OCI-LY1 (cell line): ENCODE results near the gene UBAC1.

Experiments used
- H2AFZ ChIP-seq: fragments of 200-600 bp; sonication (generic), shearing (Covaris generic); 2 replicates; pipeline ENCODE4 v1.6.0; 2014; ENCODE audit warnings: antibody characterized with exemption, mild to moderate bottlenecking, low read length
- H3F3A ChIP-seq: fragments of 200-600 bp; sonication (generic), shearing (Covaris generic); 2 replicates; pipeline ENCODE4 v1.6.0; 2014; ENCODE audit warnings: mild to moderate bottlenecking, antibody characterized with exemption, low read length, moderate library complexity; ENCODE audit not compliant: insufficient read depth
- H3K27ac ChIP-seq: fragments of 200-600 bp; sonication (generic); 2 replicates; pipeline ENCODE4 v1.5.1; 2014; ENCODE audit warnings: low read length, mixed run types, mild to moderate bottlenecking, low read depth; ENCODE audit not compliant: poor library complexity, severe bottlenecking
- H3K27me3 ChIP-seq: fragments of 200-600 bp; sonication (generic); 2 replicates; pipeline ENCODE4 v1.6.0; 2014; ENCODE audit warnings: antibody characterized with exemption, mild to moderate bottlenecking, low read length, moderate library complexity; ENCODE audit not compliant: insufficient read depth
- H3K36me3 ChIP-seq: fragments of 200-600 bp; sonication (generic); 2 replicates; pipeline ENCODE4 v1.6.1; 2014; ENCODE audit warnings: mild to moderate bottlenecking, antibody characterized with exemption, low read length, moderate library complexity, mixed read lengths; ENCODE audit not compliant: insufficient read depth
- H3K4me1 ChIP-seq: fragments of 200-600 bp; sonication (generic); 2 replicates; pipeline ENCODE4 v1.5.1; 2014; ENCODE audit warnings: mild to moderate bottlenecking, low read length, moderate library complexity; ENCODE audit not compliant: insufficient read depth, severe bottlenecking
- H3K4me2 ChIP-seq: fragments of 200-600 bp; sonication (generic), shearing (Covaris generic); 2 replicates; pipeline ENCODE4 v1.6.1; 2014; ENCODE audit warnings: low read length
- H3K4me3 ChIP-seq: fragments of 200-600 bp; sonication (generic); 2 replicates; pipeline ENCODE4 v1.5.1; 2014; ENCODE audit warnings: low read length, low read depth, mild to moderate bottlenecking, mixed read lengths; ENCODE audit not compliant: poor library complexity, severe bottlenecking
- H3K79me2 ChIP-seq: fragments of 200-600 bp; shearing (Covaris generic); 2 replicates; pipeline ENCODE4 v1.6.1; 2016; ENCODE audit warnings: mixed run types, low read length, mixed read lengths; ENCODE audit not compliant: insufficient read depth
- H3K9ac ChIP-seq: fragments of 200-600 bp; sonication (generic), shearing (Covaris generic); 2 replicates; pipeline ENCODE4 v1.6.1; 2014; ENCODE audit warnings: mild to moderate bottlenecking, low read length, mixed read lengths
- H3K9me2 ChIP-seq: fragments of 200-600 bp; sonication (generic), shearing (Covaris generic); 2 replicates; pipeline ENCODE4 v1.6.1; 2014; ENCODE audit warnings: low read depth, mild to moderate bottlenecking, low read length, mixed read lengths
- H3K9me3 ChIP-seq: fragments of 200-600 bp; shearing (Covaris generic); 2 replicates; pipeline ENCODE4 v1.6.1; 2014; ENCODE audit warnings: low read length, mixed read lengths
- H4K20me1 ChIP-seq: fragments of 200-600 bp; sonication (generic), shearing (Covaris generic); 2 replicates; pipeline ENCODE4 v1.6.0; 2016; ENCODE audit warnings: mild to moderate bottlenecking, low read length; ENCODE audit not compliant: insufficient read depth
- CTCF ChIP-seq: fragments of 200-600 bp; sonication (generic), shearing (Covaris generic); IDR thresholded peaks from 2 replicates; pipeline ENCODE4 v1.5.1; 2017; ENCODE audit warnings: mild to moderate bottlenecking, antibody characterized with exemption, low read length, moderate library complexity, mixed read lengths
- EZH2 ChIP-seq: fragments of 200-600 bp; sonication (generic), shearing (Covaris generic); IDR thresholded peaks from 2 replicates; pipeline ENCODE4 v1.8.0; 2017; ENCODE audit warnings: borderline replicate concordance, mixed run types, mild to moderate bottlenecking, antibody characterized with exemption, low read length, moderate library complexity, mixed read lengths

UBAC1 gene

DNA sequence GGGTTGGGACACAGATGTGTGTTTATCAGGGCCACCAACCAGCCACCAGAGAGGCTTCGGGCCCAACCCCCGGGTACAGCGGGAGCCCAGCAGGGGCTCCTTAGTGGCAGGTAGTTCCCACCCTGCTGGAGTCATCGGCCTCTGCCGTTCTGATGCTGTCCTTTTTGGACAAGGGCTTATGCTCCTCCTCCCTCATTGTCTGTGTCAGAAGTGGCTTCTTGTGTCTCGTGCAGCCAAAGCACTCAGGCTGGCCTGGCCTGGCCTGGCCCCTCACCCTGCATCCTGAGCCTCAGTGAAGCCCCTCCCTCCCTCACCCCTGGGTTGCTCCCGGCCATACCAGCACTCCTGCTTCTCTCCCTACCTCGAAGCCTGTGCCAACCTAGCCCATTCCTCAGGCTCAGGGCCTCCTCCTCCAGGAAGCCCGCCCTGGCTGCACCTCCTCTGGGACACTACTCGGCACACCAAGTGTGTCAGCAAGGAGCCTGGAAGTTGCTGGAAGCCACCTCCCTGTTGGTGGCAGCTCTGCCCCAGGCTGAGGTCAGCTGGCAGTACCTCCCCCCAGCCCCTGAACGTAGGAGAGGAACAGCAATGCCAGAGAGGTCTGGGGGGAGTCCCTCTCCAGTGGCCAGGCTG, 4.1 kb upstream of the UBAC1 start:
- H3K9me2 ChIP-seq = no peaks in the 10 kb centered on the region
- H3K9me3 ChIP-seq = no peaks in the 10 kb centered on the region
- H2AFZ ChIP-seq = no peak overlapping the region
- no peak overlapping the region for H3K9ac ChIP-seq
- no peaks in the 10 kb centered on the region for H4K20me1 ChIP-seq
- no peak overlapping the region for H3K4me2 ChIP-seq
- H3K36me3 ChIP-seq = no peaks in the 10 kb centered on the region
- no peak overlapping the region for H3K27ac ChIP-seq
- TF ChIP-seq CTCF = no peak
- no peak for TF ChIP-seq EZH2
- peaks cover 9% of the 10 kb centered on the region for H3K4me1 ChIP-seq
- H3K27me3 ChIP-seq = no peaks in the 10 kb centered on the region
- no peak overlapping the region for H3K4me3 ChIP-seq
- no peaks in the 10 kb centered on the region for H3F3A ChIP-seq
- 0 out of 2 replicates have a peak, but pooled peaks cover 2% of the 10 kb centered on the region for H3K79me2 ChIP-seq

DNA sequence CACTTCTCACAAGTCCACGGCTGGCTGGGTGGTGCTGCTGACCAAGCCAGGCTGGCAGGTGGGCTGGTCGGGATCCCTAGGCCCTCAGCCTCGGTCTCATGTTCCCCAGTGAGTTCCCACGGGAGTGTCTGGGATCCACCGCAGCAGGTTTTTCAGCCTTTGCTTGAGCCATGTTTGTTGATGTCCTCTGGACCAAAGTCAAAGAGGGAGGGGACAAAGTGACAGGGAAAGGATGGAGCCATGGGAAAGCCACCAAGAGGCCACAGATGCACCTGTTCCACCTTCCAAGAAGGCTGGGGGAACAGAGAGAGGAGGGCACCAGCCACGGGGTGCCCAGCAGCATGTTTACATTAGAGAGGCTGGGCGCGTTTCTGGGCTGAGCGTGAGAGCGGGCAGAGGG, 2.8 kb upstream of the UBAC1 start:
- Histone ChIP-seq H3K79me2 (0 out of 2 replicates have a peak, but pooled peaks cover 12% of the 10 kb centered on the region), H3K27me3 (no peaks in the 10 kb centered on the region), H3K4me2 (no peak overlapping the region), H3K9me2 (no peaks in the 10 kb centered on the region), H3K27ac (no peak overlapping the region), H3K36me3 (peaks cover under 1% of the 10 kb centered on the region; the same call in 1 of the 2 replicates), H3K9me3 (no peaks in the 10 kb centered on the region), H3F3A (no peaks in the 10 kb centered on the region), H4K20me1 (no peaks in the 10 kb centered on the region), H3K9ac (no peak overlapping the region), H2AFZ (no peak overlapping the region), H3K4me3 (no peak overlapping the region), H3K4me1 (peaks cover 19% of the 10 kb centered on the region)
- TF ChIP-seq EZH2 (no peak), CTCF (no peak)

- Histone ChIP-seq H3K27ac (no peak overlapping the region), H3K4me2 (no peak overlapping the region), H3K9ac (no peak overlapping the region), H2AFZ (no peak overlapping the region), H3K9me2 (no peaks in the 10 kb centered on the region), H3K27me3 (no peaks in the 10 kb centered on the region), H3K4me1 (peaks cover 19% of the 10 kb centered on the region), H3K4me3 (no peak overlapping the region), H3K79me2 (0 out of 2 replicates have a peak, but pooled peaks cover 16% of the 10 kb centered on the region), H3K36me3 (peaks cover 5% of the 10 kb centered on the region; the same call in 1 of the 2 replicates), H3K9me3 (no peaks in the 10 kb centered on the region), H4K20me1 (no peaks in the 10 kb centered on the region), H3F3A (no peaks in the 10 kb centered on the region)
- TF ChIP-seq CTCF (no peak), EZH2 (no peak)
Measured at GRCh38 chr9:135963338-135963737, 2.2 kb upstream of the UBAC1 start.
